ENCODE data around the gene BRD3OS. TPM values are rescaled to one million over a fixed set of nuclear protein-coding genes. Genes with fewer than 3 reads are reported as not detected.

Gene BRD3OS
- total RNA-seq, 1 donor from 2014 or later: 20.2 TPM

GRCh38 chr9:134076644-134077043 lies 51.4 kb downstream of the BRD3OS start:
- TF ChIP-seq EZH2 (IDR thresholded peaks at IDR 0.05; ENCODE audit: insufficient read depth, low read length) (no peak), CTCF (IDR thresholded peaks at IDR 0.05; ENCODE audit: insufficient read depth, low read depth, low read length) (no peak)
- peaks cover 23% of the 10 kb centered on the region for H3K27me3 Mint-ChIP-seq (ENCODE audit: low read depth, unreplicated experiment)
- no peaks in the 10 kb centered on the region for H3K4me1 Mint-ChIP-seq (ENCODE audit: low read depth, unreplicated experiment)
- Histone ChIP-seq H3K9ac (ENCODE audit: low read length) (no peak overlapping the region), H3K4me1 (ENCODE audit: insufficient read depth, low read length) (no peaks in the 10 kb centered on the region), H3K9me3 (ENCODE audit: insufficient read depth, low read depth, low read length) (no peaks in the 10 kb centered on the region), H3K27me3 (ENCODE audit: insufficient read depth, low read length) (peaks cover 3% of the 10 kb centered on the region), H2AFZ (ENCODE audit: low read depth, low read length) (no peak overlapping the region), H3K27ac (ENCODE audit: low read depth, low read length) (no peak overlapping the region), H4K20me1 (ENCODE audit: insufficient read depth, low read length) (no peaks in the 10 kb centered on the region), H3K4me2 (ENCODE audit: low read length) (no peak overlapping the region), H3K4me3 (ENCODE audit: insufficient read depth, low read depth, low read length) (no peak overlapping the region), H3K36me3 (ENCODE audit: insufficient read depth, low read length) (no peaks in the 10 kb centered on the region), H3K79me2 (ENCODE audit: insufficient read depth, low read length) (no peaks in the 10 kb centered on the region)
- DNase-seq (ENCODE audit: low read depth): no peak
- H3K4me3 Mint-ChIP-seq (ENCODE audit: unreplicated experiment): no peak overlapping the region
- H3K9me3 Mint-ChIP-seq (ENCODE audit: unreplicated experiment): peaks cover 19% of the 10 kb centered on the region
- no peak for FAIRE-seq
- no peak overlapping the region for H3K27ac Mint-ChIP-seq (ENCODE audit: unreplicated experiment)
- H3K36me3 Mint-ChIP-seq (ENCODE audit: low read depth, unreplicated experiment): peaks cover 3% of the 10 kb centered on the region

Other genes starting within 250 kb of the BRD3OS start
- 36.5 and 41.6 TPM in 2 replicates for gene VAV2, start 33.2 kb upstream of the BRD3OS start, total RNA-seq
- 39.6 and 46.7 TPM in 2 replicates for gene BRD3, start 42.5 kb downstream of the BRD3OS start, total RNA-seq
- gene WDR5, start 110.6 kb downstream of the BRD3OS start, total RNA-seq: 26.2 and 28.1 TPM in 2 replicates
- gene RNU6ATAC, start 139.1 kb downstream of the BRD3OS start, total RNA-seq: 31.8 and 59.4 TPM in 2 replicates

Data from astrocyte (in vitro differentiated cells and primary cell).